WTC11 (cell line): ENCODE measurements around the gene CPD. TPM values are rescaled to one million over a fixed set of nuclear protein-coding genes. Genes with fewer than 3 reads are reported as not detected.

Experiments used
- ATAC-seq: fragments of 200-7000 bp; cut with Tn5 transposase; 2 replicates; pipeline ENCODE4 v1.10.0; 2021; ENCODE audit warnings: mild to moderate bottlenecking, moderate library complexity
- CTCF ChIA-PET: fragments of 300-600 bp; sonication (Branson Sonifier 250); formaldehyde crosslinking; loops from one replicate; lab custom pipeline; 2021; ENCODE audit warnings: antibody characterized with exemption; lab: Charles Lee
- POLR2A ChIA-PET: fragments of 350-600 bp; sonication (Branson Sonifier 250); formaldehyde crosslinking; loops from one replicate; lab custom pipeline; 2021; ENCODE audit warnings: antibody characterized with exemption; lab: Charles Lee
- DNase-seq: peaks from one replicate; pipeline ENCODE4 v3.0.0; 2021; ENCODE audit warnings: low spot score
- H3K27ac Mint-ChIP-seq: 2 replicates; pipeline ENCODE4 v1.8.0; 2021; ENCODE audit warnings: mixed read lengths
- H3K27me3 Mint-ChIP-seq: 2 replicates; pipeline ENCODE4 v1.8.0; 2021; ENCODE audit warnings: low read depth, mild to moderate bottlenecking, moderate library complexity, mixed read lengths
- H3K36me3 Mint-ChIP-seq: 2 replicates; pipeline ENCODE4 v1.8.0; 2021; ENCODE audit warnings: mixed read lengths
- H3K4me1 Mint-ChIP-seq: 2 replicates; pipeline ENCODE4 v1.8.0; 2022; ENCODE audit warnings: mixed read lengths
- H3K4me3 Mint-ChIP-seq: 2 replicates; pipeline ENCODE4 v1.8.0; 2021; ENCODE audit warnings: mild to moderate bottlenecking, moderate library complexity, mixed read lengths
- H3K9me3 Mint-ChIP-seq: 2 replicates; pipeline ENCODE4 v1.8.0; 2021; ENCODE audit warnings: mixed read lengths
- ATF2 ChIP-seq: sonication (generic); formaldehyde crosslinking; IDR thresholded peaks from 2 replicates; pipeline ENCODE4 v1.8.1; 2022; ENCODE audit warnings: low read depth, missing genetic modification reagents, borderline replicate concordance
- ATF3 ChIP-seq: sonication (generic); formaldehyde crosslinking; conservative IDR thresholded peaks from 2 replicates; pipeline ENCODE4 v1.8.1; 2022; ENCODE audit warnings: mild to moderate bottlenecking, missing genetic modification reagents
- GTF2I ChIP-seq: fragments of 250-450 bp; sonication (Bioruptor Pico); conservative IDR thresholded peaks from 2 replicates; pipeline ENCODE4 v1.4.0; 2021; ENCODE audit warnings: mild to moderate bottlenecking
- HMGXB4 ChIP-seq: sonication (generic); formaldehyde crosslinking; IDR thresholded peaks from 2 replicates; pipeline ENCODE4 v1.8.1; 2023; ENCODE audit warnings: mild to moderate bottlenecking, moderate library complexity, missing genetic modification reagents
- JUN ChIP-seq: sonication (generic); formaldehyde crosslinking; IDR thresholded peaks from 2 replicates; pipeline ENCODE4 v1.8.0; 2023; ENCODE audit warnings: mild to moderate bottlenecking, missing genetic modification reagents
- KAT7 ChIP-seq: sonication (generic); formaldehyde crosslinking; IDR thresholded peaks from 2 replicates; pipeline ENCODE4 v1.8.1; 2023; ENCODE audit warnings: missing genetic modification reagents, mild to moderate bottlenecking, borderline replicate concordance
- SP1 ChIP-seq: sonication (generic); formaldehyde crosslinking; conservative IDR thresholded peaks from 2 replicates; pipeline ENCODE4 v1.8.1; 2022; ENCODE audit warnings: missing genetic modification reagents
- TCF7 ChIP-seq: sonication (generic); formaldehyde crosslinking; IDR thresholded peaks from 2 replicates; pipeline ENCODE4 v1.8.0; 2022; ENCODE audit warnings: mild to moderate bottlenecking, low read depth, missing genetic modification reagents, moderate library complexity
- ZNF281 ChIP-seq: sonication (generic); formaldehyde crosslinking; IDR thresholded peaks from 2 replicates; pipeline ENCODE4 v1.8.0; 2023; ENCODE audit warnings: mild to moderate bottlenecking, missing genetic modification reagents
- ZSCAN18 ChIP-seq: fragments of 250-450 bp; sonication (Bioruptor Pico); IDR thresholded peaks from 2 replicates; pipeline ENCODE4 v2.1.2; 2022; ENCODE audit warnings: mild to moderate bottlenecking, moderate library complexity
- total RNA-seq: library from RNA; stranded (reverse); gene quantifications from 3 replicates; pipeline ENCODE4 v1.2.3, GENCODE V29; 2021
- TF ChIP-seq, protein P1 (sequence below): sonication (generic); formaldehyde crosslinking; IDR thresholded peaks from 2 replicates; pipeline ENCODE4 v1.8.0; 2023; ENCODE audit warnings: missing genetic modification reagents, mild to moderate bottlenecking, borderline replicate concordance
- TF ChIP-seq, protein P2 (sequence below): fragments of 200-600 bp; IDR thresholded peaks from 2 replicates; pipeline ENCODE4 v1.8.0; 2022; ENCODE audit warnings: antibody characterized with exemption
- TF ChIP-seq, protein P3 (sequence below): sonication (generic); formaldehyde crosslinking; IDR thresholded peaks from 2 replicates; pipeline ENCODE4 v1.8.0; 2022; ENCODE audit warnings: mild to moderate bottlenecking, missing genetic modification reagents
- TF ChIP-seq, protein P4 (sequence below): sonication (generic); formaldehyde crosslinking; IDR thresholded peaks from 2 replicates; pipeline ENCODE4 v1.8.1; 2022; ENCODE audit warnings: mild to moderate bottlenecking, missing genetic modification reagents, moderate library complexity, borderline replicate concordance
- TF ChIP-seq, protein P5 (sequence below): sonication (generic); formaldehyde crosslinking; IDR thresholded peaks from 2 replicates; pipeline ENCODE4 v1.8.0; 2022; ENCODE audit warnings: mild to moderate bottlenecking, missing genetic modification reagents

The CPD gene
- total RNA-seq, 1 experiment from 2014 or later = 36.1 TPM

DNA sequence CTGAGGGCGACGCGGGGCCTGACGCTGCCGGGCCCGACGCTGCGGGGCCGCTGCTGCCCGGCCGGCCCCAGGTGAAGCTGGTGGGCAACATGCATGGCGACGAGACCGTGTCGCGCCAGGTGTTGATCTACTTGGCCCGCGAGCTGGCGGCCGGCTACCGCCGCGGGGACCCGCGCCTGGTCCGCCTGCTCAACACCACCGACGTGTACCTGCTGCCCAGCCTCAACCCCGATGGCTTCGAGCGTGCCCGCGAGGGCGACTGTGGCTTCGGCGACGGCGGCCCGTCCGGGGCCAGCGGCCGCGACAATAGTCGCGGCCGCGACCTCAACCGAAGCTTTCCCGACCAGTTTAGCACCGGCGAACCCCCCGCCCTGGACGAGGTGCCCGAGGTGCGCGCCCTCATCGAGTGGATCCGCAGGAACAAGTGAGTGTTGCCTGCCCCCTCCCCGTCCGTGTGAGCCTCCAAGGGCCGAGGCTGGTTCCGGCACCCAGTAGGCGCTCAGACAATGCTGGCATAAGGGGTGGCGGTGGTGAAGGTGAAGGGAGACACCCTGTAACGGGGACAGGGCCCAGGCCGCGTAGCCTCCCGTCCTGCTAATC lies 676 bp downstream of the CPD start (continued):
- TF ChIP-seq, protein P1, sequence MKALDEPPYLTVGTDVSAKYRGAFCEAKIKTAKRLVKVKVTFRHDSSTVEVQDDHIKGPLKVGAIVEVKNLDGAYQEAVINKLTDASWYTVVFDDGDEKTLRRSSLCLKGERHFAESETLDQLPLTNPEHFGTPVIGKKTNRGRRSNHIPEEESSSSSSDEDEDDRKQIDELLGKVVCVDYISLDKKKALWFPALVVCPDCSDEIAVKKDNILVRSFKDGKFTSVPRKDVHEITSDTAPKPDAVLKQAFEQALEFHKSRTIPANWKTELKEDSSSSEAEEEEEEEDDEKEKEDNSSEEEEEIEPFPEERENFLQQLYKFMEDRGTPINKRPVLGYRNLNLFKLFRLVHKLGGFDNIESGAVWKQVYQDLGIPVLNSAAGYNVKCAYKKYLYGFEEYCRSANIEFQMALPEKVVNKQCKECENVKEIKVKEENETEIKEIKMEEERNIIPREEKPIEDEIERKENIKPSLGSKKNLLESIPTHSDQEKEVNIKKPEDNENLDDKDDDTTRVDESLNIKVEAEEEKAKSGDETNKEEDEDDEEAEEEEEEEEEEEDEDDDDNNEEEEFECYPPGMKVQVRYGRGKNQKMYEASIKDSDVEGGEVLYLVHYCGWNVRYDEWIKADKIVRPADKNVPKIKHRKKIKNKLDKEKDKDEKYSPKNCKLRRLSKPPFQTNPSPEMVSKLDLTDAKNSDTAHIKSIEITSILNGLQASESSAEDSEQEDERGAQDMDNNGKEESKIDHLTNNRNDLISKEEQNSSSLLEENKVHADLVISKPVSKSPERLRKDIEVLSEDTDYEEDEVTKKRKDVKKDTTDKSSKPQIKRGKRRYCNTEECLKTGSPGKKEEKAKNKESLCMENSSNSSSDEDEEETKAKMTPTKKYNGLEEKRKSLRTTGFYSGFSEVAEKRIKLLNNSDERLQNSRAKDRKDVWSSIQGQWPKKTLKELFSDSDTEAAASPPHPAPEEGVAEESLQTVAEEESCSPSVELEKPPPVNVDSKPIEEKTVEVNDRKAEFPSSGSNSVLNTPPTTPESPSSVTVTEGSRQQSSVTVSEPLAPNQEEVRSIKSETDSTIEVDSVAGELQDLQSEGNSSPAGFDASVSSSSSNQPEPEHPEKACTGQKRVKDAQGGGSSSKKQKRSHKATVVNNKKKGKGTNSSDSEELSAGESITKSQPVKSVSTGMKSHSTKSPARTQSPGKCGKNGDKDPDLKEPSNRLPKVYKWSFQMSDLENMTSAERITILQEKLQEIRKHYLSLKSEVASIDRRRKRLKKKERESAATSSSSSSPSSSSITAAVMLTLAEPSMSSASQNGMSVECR (CRISPR knock-in tag) = no peak
- TF ChIP-seq SP1 (no peak), ZSCAN18 (CRISPR knock-in tag) (no peak), HMGXB4 (CRISPR knock-in tag) (no peak), ATF2 (CRISPR knock-in tag) (no peak), ATF3 (no peak), KAT7 (CRISPR knock-in tag) (no peak), TCF7 (no peak), GTF2I (CRISPR knock-in tag) (no peak)
- TF ChIP-seq, protein P2, sequence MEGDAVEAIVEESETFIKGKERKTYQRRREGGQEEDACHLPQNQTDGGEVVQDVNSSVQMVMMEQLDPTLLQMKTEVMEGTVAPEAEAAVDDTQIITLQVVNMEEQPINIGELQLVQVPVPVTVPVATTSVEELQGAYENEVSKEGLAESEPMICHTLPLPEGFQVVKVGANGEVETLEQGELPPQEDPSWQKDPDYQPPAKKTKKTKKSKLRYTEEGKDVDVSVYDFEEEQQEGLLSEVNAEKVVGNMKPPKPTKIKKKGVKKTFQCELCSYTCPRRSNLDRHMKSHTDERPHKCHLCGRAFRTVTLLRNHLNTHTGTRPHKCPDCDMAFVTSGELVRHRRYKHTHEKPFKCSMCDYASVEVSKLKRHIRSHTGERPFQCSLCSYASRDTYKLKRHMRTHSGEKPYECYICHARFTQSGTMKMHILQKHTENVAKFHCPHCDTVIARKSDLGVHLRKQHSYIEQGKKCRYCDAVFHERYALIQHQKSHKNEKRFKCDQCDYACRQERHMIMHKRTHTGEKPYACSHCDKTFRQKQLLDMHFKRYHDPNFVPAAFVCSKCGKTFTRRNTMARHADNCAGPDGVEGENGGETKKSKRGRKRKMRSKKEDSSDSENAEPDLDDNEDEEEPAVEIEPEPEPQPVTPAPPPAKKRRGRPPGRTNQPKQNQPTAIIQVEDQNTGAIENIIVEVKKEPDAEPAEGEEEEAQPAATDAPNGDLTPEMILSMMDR = no peak
- TF ChIP-seq, protein P3, sequence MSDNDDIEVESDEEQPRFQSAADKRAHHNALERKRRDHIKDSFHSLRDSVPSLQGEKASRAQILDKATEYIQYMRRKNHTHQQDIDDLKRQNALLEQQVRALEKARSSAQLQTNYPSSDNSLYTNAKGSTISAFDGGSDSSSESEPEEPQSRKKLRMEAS (CRISPR knock-in tag) = no peak
- TF ChIP-seq, all 79 proteins: peak for 0

DNA sequence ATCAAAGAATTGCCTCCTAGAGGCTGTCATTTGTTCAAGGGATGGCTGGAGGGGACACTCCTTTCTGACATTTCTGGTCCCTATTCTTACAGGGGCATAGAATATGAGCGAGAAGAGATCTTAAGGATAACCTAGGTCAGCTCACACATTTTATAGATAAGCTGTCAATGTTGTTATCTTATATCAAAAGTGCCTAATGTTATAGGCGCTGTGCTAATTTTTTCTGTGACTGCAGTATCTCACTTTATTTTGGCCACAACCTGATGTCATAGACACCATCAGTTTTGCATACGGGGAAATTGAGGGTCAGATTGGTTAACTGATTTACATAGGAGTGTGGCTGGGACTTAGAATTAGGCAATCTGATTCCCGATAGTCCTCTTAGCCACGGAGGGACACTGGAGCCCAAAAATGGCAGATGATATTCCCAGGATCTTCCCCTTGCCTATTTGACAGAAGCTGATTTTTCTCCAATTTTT lies 1.2 kb downstream of the CPD start:
- POLR2A ChIA-PET = no interaction called here
- Mint-ChIP-seq H3K4me1 (peaks cover 68% of the 10 kb centered on the region), H3K36me3 (no peaks in the 10 kb centered on the region), H3K27me3 (peaks cover 40% of the 10 kb centered on the region), H3K4me3 (peak overlapping the region; percentile 77), H3K27ac (no peak overlapping the region), H3K9me3 (no peaks in the 10 kb centered on the region)
- DNase-seq (no peak), ATAC-seq (no peak)
- TF ChIP-seq, protein P4, sequence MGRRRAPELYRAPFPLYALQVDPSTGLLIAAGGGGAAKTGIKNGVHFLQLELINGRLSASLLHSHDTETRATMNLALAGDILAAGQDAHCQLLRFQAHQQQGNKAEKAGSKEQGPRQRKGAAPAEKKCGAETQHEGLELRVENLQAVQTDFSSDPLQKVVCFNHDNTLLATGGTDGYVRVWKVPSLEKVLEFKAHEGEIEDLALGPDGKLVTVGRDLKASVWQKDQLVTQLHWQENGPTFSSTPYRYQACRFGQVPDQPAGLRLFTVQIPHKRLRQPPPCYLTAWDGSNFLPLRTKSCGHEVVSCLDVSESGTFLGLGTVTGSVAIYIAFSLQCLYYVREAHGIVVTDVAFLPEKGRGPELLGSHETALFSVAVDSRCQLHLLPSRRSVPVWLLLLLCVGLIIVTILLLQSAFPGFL (CRISPR knock-in tag) = no peak
- TF ChIP-seq, protein P5, sequence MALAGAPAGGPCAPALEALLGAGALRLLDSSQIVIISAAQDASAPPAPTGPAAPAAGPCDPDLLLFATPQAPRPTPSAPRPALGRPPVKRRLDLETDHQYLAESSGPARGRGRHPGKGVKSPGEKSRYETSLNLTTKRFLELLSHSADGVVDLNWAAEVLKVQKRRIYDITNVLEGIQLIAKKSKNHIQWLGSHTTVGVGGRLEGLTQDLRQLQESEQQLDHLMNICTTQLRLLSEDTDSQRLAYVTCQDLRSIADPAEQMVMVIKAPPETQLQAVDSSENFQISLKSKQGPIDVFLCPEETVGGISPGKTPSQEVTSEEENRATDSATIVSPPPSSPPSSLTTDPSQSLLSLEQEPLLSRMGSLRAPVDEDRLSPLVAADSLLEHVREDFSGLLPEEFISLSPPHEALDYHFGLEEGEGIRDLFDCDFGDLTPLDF = no peak
- TF ChIP-seq JUN (CRISPR knock-in tag) = no peak
- no peak for TF ChIP-seq ZNF281 (CRISPR knock-in tag)
- CTCF ChIA-PET = interaction anchor here (0.9 to 2.3 kb wide), 3 partner anchors 9 to 97 kb away, joined by 3 to 8 read pairs (median 4); partner anchors contain the start of gene GOSR1
